Cardiac muscle cell (in vitro differentiated cells and primary cell): ENCODE data around the gene CACNA2D1. TPM values are rescaled to one million over a fixed set of nuclear protein-coding genes. Genes with fewer than 3 reads are reported as not detected.

ENCODE experiments used
- DNase-seq, 2 donors: peaks; one replicate each; pipeline versions ENCODE4 v3.0.0 to v3.0.0-alpha.2; 2010 to 2017; ENCODE audit warnings: low read depth in 1 of 2, low spot score in 1 of 2
- H3K27ac ChIP-seq: fragments of 200-600 bp; sonication (generic); 2 replicates; pipeline ENCODE4 v1.5.1; 2016
- H3K27me3 ChIP-seq: fragments of 200-600 bp; sonication (generic); 2 replicates; pipeline ENCODE4 v1.6.0; 2016; ENCODE audit warnings: control low read depth
- H3K36me3 ChIP-seq: fragments of 200-600 bp; sonication (generic); 2 replicates; pipeline ENCODE4 v1.5.1; 2016; ENCODE audit warnings: control low read depth
- H3K4me1 ChIP-seq: fragments of 200-600 bp; sonication (generic); 2 replicates; pipeline ENCODE4 v1.8.1; 2017; ENCODE audit warnings: low read depth, mild to moderate bottlenecking, mixed run types
- H3K4me3 ChIP-seq: fragments of 200-600 bp; sonication (generic); 2 replicates; pipeline ENCODE4 v1.5.1; 2016; ENCODE audit warnings: mild to moderate bottlenecking
- H3K9me3 ChIP-seq: fragments of 200-600 bp; sonication (generic); 2 replicates; pipeline ENCODE4 v1.5.1; 2017; ENCODE audit warnings: low read depth, mild to moderate bottlenecking, control low read depth
- CTCF ChIP-seq: IDR thresholded peaks from 2 replicates; pipeline ENCODE4 v1.5.1; 2012; ENCODE audit warnings: low read depth, mild to moderate bottlenecking, low read length
- polyA plus RNA-seq: library from polyadenylated mRNA; unstranded; fragments of >200 nt; fragmentation: Nextera tagmentation; extraction: Ambion mirVana; gene quantifications from 2 replicates; pipeline ENCODE4 v1.2.1, GENCODE V29; 2016
- total RNA-seq: library from RNA; depleted of rRNA; stranded (reverse); fragments of >200 nt; gene quantifications from 2 replicates; pipeline ENCODE4 v1.2.3, GENCODE V29; 2016

CACNA2D1 gene
- total and polyA plus RNA-seq, 2 experiments from 2014 or later, result 4.5 to 20.3 TPM

GRCh38 chr7:82411732-82412131, 31.8 kb downstream of the CACNA2D1 start:
- Histone ChIP-seq H3K4me3 (no peak overlapping the region), H3K36me3 (no peaks in the 10 kb centered on the region), H3K27ac (no peak overlapping the region), H3K9me3 (no peaks in the 10 kb centered on the region), H3K27me3 (no peaks in the 10 kb centered on the region), H3K4me1 (peaks cover 32% of the 10 kb centered on the region)
- DNase-seq, result no peak
- no peak for TF ChIP-seq CTCF

- H3K27me3 ChIP-seq, result no peaks in the 10 kb centered on the region
- H3K27ac ChIP-seq, result peak overlapping the region; percentile 93
- no peaks in the 10 kb centered on the region for H3K9me3 ChIP-seq
- no peak for TF ChIP-seq CTCF
- peak in 1 of 2 donors; percentile 81 for DNase-seq
- no peaks in the 10 kb centered on the region for H3K36me3 ChIP-seq
- peak overlapping the region; percentile 18 for H3K4me3 ChIP-seq
- H3K4me1 ChIP-seq, result peaks cover 32% of the 10 kb centered on the region
These were observed 33.1 kb downstream of the CACNA2D1 start for GRCh38 chr7:82410461-82410860.

GRCh38 chr7:82406937-82407336, 36.6 kb downstream of the CACNA2D1 start:
- no peak overlapping the region for H3K27ac ChIP-seq
- TF ChIP-seq CTCF, result no peak
- H3K9me3 ChIP-seq, result no peaks in the 10 kb centered on the region
- no peak for DNase-seq
- no peaks in the 10 kb centered on the region for H3K27me3 ChIP-seq
- H3K36me3 ChIP-seq, result no peaks in the 10 kb centered on the region
- H3K4me3 ChIP-seq, result no peak overlapping the region
- peaks cover 22% of the 10 kb centered on the region for H3K4me1 ChIP-seq

GRCh38 chr7:82405301-82405700, 38.3 kb downstream of the CACNA2D1 start:
- Histone ChIP-seq H3K36me3 (no peaks in the 10 kb centered on the region), H3K4me3 (no peak overlapping the region), H3K27me3 (no peaks in the 10 kb centered on the region), H3K27ac (no peak overlapping the region), H3K4me1 (peaks cover 7% of the 10 kb centered on the region), H3K9me3 (no peaks in the 10 kb centered on the region)
- no peak for DNase-seq
- TF ChIP-seq CTCF, result no peak

- H3K27me3 ChIP-seq, result no peaks in the 10 kb centered on the region
- no peaks in the 10 kb centered on the region for H3K9me3 ChIP-seq
- peaks cover under 1% of the 10 kb centered on the region for H3K4me1 ChIP-seq
- DNase-seq, result no peak
- no peak overlapping the region for H3K27ac ChIP-seq
- TF ChIP-seq CTCF, result no peak
- no peaks in the 10 kb centered on the region for H3K36me3 ChIP-seq
- no peak overlapping the region for H3K4me3 ChIP-seq
These were observed 38.9 kb downstream of the CACNA2D1 start for GRCh38 chr7:82404652-82405051.

- no peaks in the 10 kb centered on the region for H3K27me3 ChIP-seq
- H3K4me1 ChIP-seq, result no peaks in the 10 kb centered on the region
- TF ChIP-seq CTCF, result no peak
- H3K27ac ChIP-seq, result no peak overlapping the region
- no peak overlapping the region for H3K4me3 ChIP-seq
- H3K9me3 ChIP-seq, result no peaks in the 10 kb centered on the region
- H3K36me3 ChIP-seq, result no peaks in the 10 kb centered on the region
- no peak for DNase-seq
These were observed 39.5 kb downstream of the CACNA2D1 start for GRCh38 chr7:82404094-82404493.
